ENCODE data around the gene HIPK2. TPM values are rescaled to one million over a fixed set of nuclear protein-coding genes. Genes with fewer than 3 reads are reported as not detected.

Gene HIPK2
- total and polyA plus RNA-seq, 7 donors = 18.1 to 166 (median 78.5) TPM

- ATAC-seq (no peak), DNase-seq (no peak)
- no peak overlapping the region for H3K4me3 ChIP-seq
- no peaks in the 10 kb centered on the region for H3K27me3 ChIP-seq (ENCODE audit: insufficient read depth in 3 of 3, low read length in 2 of 3)
- 81 to 85% (median 84%) methylated on average over 5 of the region's 5 CpGs for WGBS, 3 donors
- H3K9me3 ChIP-seq = no peaks in the 10 kb centered on the region
- intact Hi-C loops (cut with DNase I) = no loop called here
- no peaks in the 10 kb centered on the region for H3K4me1 ChIP-seq
- H3K36me3 ChIP-seq (ENCODE audit: insufficient read depth in 1 of 2, low read depth in 1 of 2) = peaks cover 21 to 99% of the 10 kb centered on the region in 2 donors
- H3K27ac ChIP-seq = no peak overlapping the region
- no peak for TF ChIP-seq CTCF (IDR thresholded peaks at IDR 0.05)
Observed at GRCh38 chr7:139595806-139596205, 182.0 kb downstream of the HIPK2 start.

DNA sequence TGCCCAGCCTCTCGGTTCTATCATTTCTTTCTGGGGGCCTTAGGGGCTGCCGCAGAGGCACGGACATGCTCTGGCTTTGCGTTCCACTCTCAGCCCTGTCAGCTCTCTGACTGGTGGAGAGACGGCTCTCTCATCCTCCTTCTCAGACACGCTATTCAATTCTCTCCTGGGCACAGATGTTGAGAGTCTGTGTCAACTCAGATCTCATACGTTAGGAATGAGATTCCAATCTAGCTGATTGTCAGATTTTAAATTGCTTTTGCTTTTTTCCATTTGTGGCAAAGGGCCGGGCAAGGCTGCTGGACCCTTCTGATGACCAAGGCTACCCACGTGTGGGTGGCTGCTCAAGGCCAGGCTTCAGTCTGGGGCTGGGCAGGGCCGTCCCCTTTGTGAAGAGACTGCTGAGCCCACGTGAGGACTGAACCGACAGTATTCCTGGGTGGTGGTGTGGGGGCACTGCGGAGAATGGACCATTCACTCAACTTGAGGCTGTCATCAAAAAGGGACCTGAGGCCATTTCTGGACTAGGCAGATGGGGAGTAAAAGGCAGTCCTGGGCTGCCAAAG is 182.8 kb downstream of the HIPK2 start:
- H3K27ac ChIP-seq = no peak overlapping the region
- ATAC-seq (no peak), DNase-seq (no peak)
- intact Hi-C loops (cut with DNase I) = no loop called here
- H3K36me3 ChIP-seq (ENCODE audit: insufficient read depth in 1 of 2, low read depth in 1 of 2) = peaks cover 21 to 99% of the 10 kb centered on the region in 2 donors
- H3K4me3 ChIP-seq = no peak overlapping the region
- no peak for TF ChIP-seq CTCF (IDR thresholded peaks at IDR 0.05)
- WGBS, 3 donors = 81 to 86% (median 84%) methylated on average over 13 of the region's 13 CpGs
- H3K4me1 ChIP-seq = no peaks in the 10 kb centered on the region
- H3K27me3 ChIP-seq (ENCODE audit: insufficient read depth in 3 of 3, low read length in 2 of 3) = no peaks in the 10 kb centered on the region
- H3K9me3 ChIP-seq = no peaks in the 10 kb centered on the region

- H3K36me3 ChIP-seq (ENCODE audit: insufficient read depth in 1 of 2, low read depth in 1 of 2) = peaks cover 20 to 97% of the 10 kb centered on the region in 2 donors
- no peak for TF ChIP-seq CTCF (IDR thresholded peaks at IDR 0.05)
- 91 to 98% (median 97%) methylated on average over 2 of the region's 2 CpGs for WGBS, 3 donors
Observed at GRCh38 chr7:139594090-139594489, 183.7 kb downstream of the HIPK2 start.

GRCh38 chr7:139592801-139593461 is 184.9 kb downstream of the HIPK2 start:
- DNase-seq (no peak), ATAC-seq (no peak)
- intact Hi-C loops (cut with DNase I) = no loop called here
- Histone ChIP-seq H3K27me3 (ENCODE audit: insufficient read depth in 3 of 3, low read length in 2 of 3) (no peaks in the 10 kb centered on the region), H3K9me3 (no peaks in the 10 kb centered on the region), H3K4me3 (no peak overlapping the region), H3K27ac (no peak overlapping the region), H3K36me3 (ENCODE audit: insufficient read depth in 1 of 2, low read depth in 1 of 2) (peaks cover 20 to 97% of the 10 kb centered on the region in 2 donors), H3K4me1 (no peaks in the 10 kb centered on the region)
- TF ChIP-seq CTCF (IDR thresholded peaks at IDR 0.05) = no peak
- 90 to 94% (median 91%) methylated on average over 4 of the region's 4 CpGs for WGBS, 3 donors

More at GRCh38 chr7:139594090-139594489, 183.7 kb downstream of the HIPK2 start:
- no peaks in the 10 kb centered on the region for H3K9me3 ChIP-seq
- H3K4me3 ChIP-seq = no peak overlapping the region
- ATAC-seq = no peak
- intact Hi-C loops (cut with DNase I) = no loop called here
- H3K27me3 ChIP-seq (ENCODE audit: insufficient read depth in 3 of 3, low read length in 2 of 3) = no peaks in the 10 kb centered on the region
- no peak for DNase-seq
- H3K27ac ChIP-seq = no peak overlapping the region
- no peaks in the 10 kb centered on the region for H3K4me1 ChIP-seq

All from psoas muscle (tissue), 8 donors.